A549 (cell line): ENCODE results near the gene PLEKHS1. TPM values are rescaled to one million over a fixed set of nuclear protein-coding genes. Genes with fewer than 3 reads are reported as not detected.
A peak's percentile ranks its signal among the peaks of the same experiment; 100 is the strongest.

Source experiments
- ATAC-seq, 2 experiments: fragments of 200-7000 bp in 1 of 2; fragments of >200 bp in 1 of 2; cut with Nextera tagmentation in 1 of 2; cut with Tn5 transposase in 1 of 2; 3 replicates each; pipeline versions ENCODE4 v1.8.0 to v1.9.1; 2018 to 2020; ENCODE audit warnings: mild to moderate bottlenecking in 1 of 2, moderate library complexity in 1 of 2
- CTCF ChIA-PET: fragments of 300-600 bp; sonication (Branson Sonifier 250); formaldehyde crosslinking; extraction: SDS; loops from one replicate; lab custom pipeline; 2021; ENCODE audit warnings: antibody characterized with exemption, inconsistent platforms; lab: Yijun Ruan, JAX
- POLR2A ChIA-PET: fragments of 350-600 bp; formaldehyde crosslinking; extraction: SDS; loops from one replicate; lab custom pipeline; 2021; ENCODE audit warnings: antibody characterized with exemption, inconsistent platforms; lab: Yijun Ruan, JAX
- DNase-seq, 2 experiments: peaks; one replicate each; pipeline versions ENCODE4 v3.0.0 to v3.0.0-alpha.2; 2011 to 2016; ENCODE audit warnings: low read depth in 1 of 2, low spot score in 1 of 2
- FAIRE-seq: peaks from 2 replicates; lab custom pipeline; 2011; peaks lifted over from hg19 to GRCh38; lab: Jason Lieb, UNC
- H3K27ac ChIP-seq, 2 experiments: fragments of >200 bp; sonication (Bioruptor Twin); formaldehyde crosslinking; 3 replicates each; pipeline ENCODE4 v1.5.1; 2016 to 2017
- H3K4me1 ChIP-seq: fragments of >200 bp; sonication (Bioruptor Twin); formaldehyde crosslinking; 3 replicates; pipeline ENCODE4 v1.6.1; 2016
- H3K4me2 ChIP-seq: fragments of >200 bp; sonication (Bioruptor Twin); formaldehyde crosslinking; 3 replicates; pipeline ENCODE4 v1.6.1; 2016
- H3K4me3 ChIP-seq: fragments of >200 bp; sonication (Bioruptor Twin); formaldehyde crosslinking; 3 replicates; pipeline ENCODE4 v1.5.1; 2016
- H3K9me3 ChIP-seq: fragments of >200 bp; sonication (Bioruptor Twin); formaldehyde crosslinking; 3 replicates; pipeline ENCODE4 v1.6.1; 2016
- CBX2 ChIP-seq: fragments of 200-600 bp; sonication (generic); IDR thresholded peaks from 2 replicates; pipeline ENCODE4 v1.6.1; 2016; ENCODE audit warnings: low read depth, mild to moderate bottlenecking, borderline replicate concordance
- CEBPB ChIP-seq, 2 experiments: fragments of >200 bp in 1 of 2; sonication (Bioruptor Twin) in 1 of 2; formaldehyde crosslinking in 1 of 2; IDR thresholded peaks; 2 replicates each; pipeline ENCODE4 v1.6.1; 2012 to 2016
- EP300 ChIP-seq, 2 experiments: fragments of >200 bp; sonication (Bioruptor Twin); formaldehyde crosslinking; IDR thresholded peaks; 2 replicates in 1 of 2; 3 replicates in 1 of 2; pipeline ENCODE4 v1.6.1; 2016 to 2017
- FOSB ChIP-seq: fragments of 250-450 bp; sonication (Bioruptor Pico); IDR thresholded peaks from 2 replicates; pipeline ENCODE4 v1.5.0; 2020; ENCODE audit warnings: mild to moderate bottlenecking, moderate library complexity
- GATA3 ChIP-seq: IDR thresholded peaks from 2 replicates; pipeline ENCODE4 v1.6.1; 2012; ENCODE audit warnings: borderline replicate concordance
- HDAC2 ChIP-seq: fragments of 200-600 bp; sonication (generic); IDR thresholded peaks from 2 replicates; pipeline ENCODE4 v1.6.1; 2016
- HOXB5 ChIP-seq: fragments of 250-450 bp; sonication (Bioruptor Pico); IDR thresholded peaks from 2 replicates; pipeline ENCODE4 v1.5.0; 2020; ENCODE audit warnings: mild to moderate bottlenecking, moderate library complexity
- MYC ChIP-seq: IDR thresholded peaks from 2 replicates; pipeline ENCODE4 v1.6.1; 2012; ENCODE audit warnings: mild to moderate bottlenecking, inconsistent platforms, low read length, improper control_type of control experiment, borderline replicate concordance
- NFE2L2 ChIP-seq: fragments of 150-350 bp; conservative IDR thresholded peaks from 2 replicates; pipeline ENCODE4 v1.6.1; 2014; ENCODE audit warnings: low read length
- PHF8 ChIP-seq: fragments of 200-600 bp; sonication (generic); IDR thresholded peaks from 2 replicates; pipeline ENCODE4 v1.6.1; 2016; ENCODE audit warnings: low read depth, mild to moderate bottlenecking, antibody characterized with exemption, moderate library complexity, borderline replicate concordance
- POLR2AphosphoS2 ChIP-seq: conservative IDR thresholded peaks from 2 replicates; pipeline ENCODE4 v1.6.1; 2012; ENCODE audit warnings: low read length, improper control_type of control experiment, inconsistent platforms
- RAD21 ChIP-seq, 2 experiments: fragments of >200 bp in 1 of 2; sonication (Bioruptor Twin) in 1 of 2; formaldehyde crosslinking in 1 of 2; IDR thresholded peaks in 1 of 2; conservative IDR thresholded peaks in 1 of 2; 2 replicates in 1 of 2; 3 replicates in 1 of 2; pipeline ENCODE4 v1.6.1; 2012 to 2018; ENCODE audit warnings: inconsistent platforms in 1 of 2
- RARB ChIP-seq: fragments of 250-450 bp; sonication (Bioruptor Pico); IDR thresholded peaks from 2 replicates; pipeline ENCODE4 v1.8.0; 2021; ENCODE audit warnings: mild to moderate bottlenecking, moderate library complexity
- SMC3 ChIP-seq: fragments of >200 bp; sonication (Bioruptor Twin); formaldehyde crosslinking; IDR thresholded peaks from 3 replicates; pipeline ENCODE4 v1.6.1; 2018; ENCODE audit warnings: inconsistent platforms
- TP53 ChIP-seq: fragments of 250-450 bp; sonication (Bioruptor Pico); IDR thresholded peaks from 2 replicates; pipeline ENCODE4 v1.5.0; 2021; ENCODE audit warnings: mild to moderate bottlenecking, moderate library complexity
- ZSCAN20 ChIP-seq: fragments of 250-450 bp; sonication (Bioruptor Pico); IDR thresholded peaks from 2 replicates; pipeline ENCODE4 v1.8.0; 2022; ENCODE audit warnings: mild to moderate bottlenecking, moderate library complexity
- WGBS: methylation state at CpG from one replicate; pipeline ENCODE4 v1.1.6; 2017; ENCODE audit errors: missing lambda C conversion rate; 5-methylcytosine and 5-hydroxymethylcytosine counted together
- polyA plus RNA-seq, 4 experiments: library from polyadenylated mRNA; depleted of rRNA in 3 of 4; stranded (reverse); fragments of >200 nt; fragmentation: RNase III in 1 of 4; extraction: RNeasy Plus Mini Kit Qiagen cat#74134 plus additional on column Dnase treatment in 1 of 4; gene quantifications; 2 replicates in 3 of 4; 3 replicates in 1 of 4; pipeline ENCODE4 v1.2.3, GENCODE V29; 2011 to 2017
- TF ChIP-seq, protein P1 (sequence below): fragments of 450-650 bp; IDR thresholded peaks from 2 replicates; pipeline ENCODE4 v1.6.1; 2014; ENCODE audit warnings: antibody characterized with exemption
- TF ChIP-seq, protein P2 (sequence below): fragments of >200 bp; sonication (Bioruptor Twin); formaldehyde crosslinking; IDR thresholded peaks from 3 replicates; pipeline ENCODE4 v1.6.1; 2016
- TF ChIP-seq, protein P3 (sequence below): fragments of >200 bp; sonication (Bioruptor Twin); formaldehyde crosslinking; IDR thresholded peaks from 3 replicates; pipeline ENCODE4 v1.5.1; 2016
- TF ChIP-seq, protein P4 (sequence below): fragments of 150-350 bp; IDR thresholded peaks from 2 replicates; pipeline ENCODE4 v1.6.1; 2014; ENCODE audit warnings: low read depth, mild to moderate bottlenecking, low read length
- TF ChIP-seq, protein P5 (sequence below): fragments of 200-600 bp; sonication (generic); IDR thresholded peaks from 2 replicates; pipeline ENCODE4 v1.6.1; 2016; ENCODE audit warnings: antibody characterized with exemption, mild to moderate bottlenecking, moderate library complexity
- TF ChIP-seq, protein P6 (sequence below): IDR thresholded peaks from 2 replicates; pipeline ENCODE4 v1.6.1; 2012; ENCODE audit warnings: low read depth, borderline replicate concordance

Gene PLEKHS1
- polyA plus RNA-seq, 2 of the 4 experiments (the other 2 are of a cell fraction), result 0.03 to 0.05 TPM

DNA sequence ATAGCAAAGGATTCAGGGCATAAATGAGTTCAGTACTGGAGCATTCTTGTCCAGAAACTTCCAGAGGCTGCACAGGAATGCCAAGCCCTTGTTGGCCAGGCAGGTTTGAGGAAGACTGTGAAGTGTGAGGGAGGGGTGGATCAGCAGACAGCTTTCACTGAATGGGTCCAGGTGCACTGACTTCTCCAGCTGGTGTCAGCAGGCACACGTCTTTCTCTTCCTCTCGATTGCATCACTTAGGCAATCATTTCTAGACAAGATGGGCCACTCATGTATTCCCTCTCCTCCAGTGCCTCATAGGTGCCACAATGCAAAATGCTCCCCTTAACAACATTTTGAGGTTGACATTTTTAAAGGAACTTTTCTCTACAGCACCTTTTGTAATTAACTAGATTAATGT, 15.6 kb upstream of the PLEKHS1 start:
- no peak for TF ChIP-seq CBX2
- TF ChIP-seq, protein P1, sequence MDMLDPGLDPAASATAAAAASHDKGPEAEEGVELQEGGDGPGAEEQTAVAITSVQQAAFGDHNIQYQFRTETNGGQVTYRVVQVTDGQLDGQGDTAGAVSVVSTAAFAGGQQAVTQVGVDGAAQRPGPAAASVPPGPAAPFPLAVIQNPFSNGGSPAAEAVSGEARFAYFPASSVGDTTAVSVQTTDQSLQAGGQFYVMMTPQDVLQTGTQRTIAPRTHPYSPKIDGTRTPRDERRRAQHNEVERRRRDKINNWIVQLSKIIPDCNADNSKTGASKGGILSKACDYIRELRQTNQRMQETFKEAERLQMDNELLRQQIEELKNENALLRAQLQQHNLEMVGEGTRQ, result no peak
- TF ChIP-seq RARB, result no peak
- TF ChIP-seq ZSCAN20 (CRISPR knock-in tag), result no peak
- TF ChIP-seq, protein P2, sequence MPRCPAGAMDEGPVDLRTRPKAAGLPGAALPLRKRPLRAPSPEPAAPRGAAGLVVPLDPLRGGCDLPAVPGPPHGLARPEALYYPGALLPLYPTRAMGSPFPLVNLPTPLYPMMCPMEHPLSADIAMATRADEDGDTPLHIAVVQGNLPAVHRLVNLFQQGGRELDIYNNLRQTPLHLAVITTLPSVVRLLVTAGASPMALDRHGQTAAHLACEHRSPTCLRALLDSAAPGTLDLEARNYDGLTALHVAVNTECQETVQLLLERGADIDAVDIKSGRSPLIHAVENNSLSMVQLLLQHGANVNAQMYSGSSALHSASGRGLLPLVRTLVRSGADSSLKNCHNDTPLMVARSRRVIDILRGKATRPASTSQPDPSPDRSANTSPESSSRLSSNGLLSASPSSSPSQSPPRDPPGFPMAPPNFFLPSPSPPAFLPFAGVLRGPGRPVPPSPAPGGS, result no peak
- no peak for TF ChIP-seq MYC
- TF ChIP-seq, protein P3, sequence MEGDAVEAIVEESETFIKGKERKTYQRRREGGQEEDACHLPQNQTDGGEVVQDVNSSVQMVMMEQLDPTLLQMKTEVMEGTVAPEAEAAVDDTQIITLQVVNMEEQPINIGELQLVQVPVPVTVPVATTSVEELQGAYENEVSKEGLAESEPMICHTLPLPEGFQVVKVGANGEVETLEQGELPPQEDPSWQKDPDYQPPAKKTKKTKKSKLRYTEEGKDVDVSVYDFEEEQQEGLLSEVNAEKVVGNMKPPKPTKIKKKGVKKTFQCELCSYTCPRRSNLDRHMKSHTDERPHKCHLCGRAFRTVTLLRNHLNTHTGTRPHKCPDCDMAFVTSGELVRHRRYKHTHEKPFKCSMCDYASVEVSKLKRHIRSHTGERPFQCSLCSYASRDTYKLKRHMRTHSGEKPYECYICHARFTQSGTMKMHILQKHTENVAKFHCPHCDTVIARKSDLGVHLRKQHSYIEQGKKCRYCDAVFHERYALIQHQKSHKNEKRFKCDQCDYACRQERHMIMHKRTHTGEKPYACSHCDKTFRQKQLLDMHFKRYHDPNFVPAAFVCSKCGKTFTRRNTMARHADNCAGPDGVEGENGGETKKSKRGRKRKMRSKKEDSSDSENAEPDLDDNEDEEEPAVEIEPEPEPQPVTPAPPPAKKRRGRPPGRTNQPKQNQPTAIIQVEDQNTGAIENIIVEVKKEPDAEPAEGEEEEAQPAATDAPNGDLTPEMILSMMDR, result peak; percentile 30; the same call in 1 of the 3 replicates
- no peak for TF ChIP-seq POLR2AphosphoS2
- TF ChIP-seq, protein P4, sequence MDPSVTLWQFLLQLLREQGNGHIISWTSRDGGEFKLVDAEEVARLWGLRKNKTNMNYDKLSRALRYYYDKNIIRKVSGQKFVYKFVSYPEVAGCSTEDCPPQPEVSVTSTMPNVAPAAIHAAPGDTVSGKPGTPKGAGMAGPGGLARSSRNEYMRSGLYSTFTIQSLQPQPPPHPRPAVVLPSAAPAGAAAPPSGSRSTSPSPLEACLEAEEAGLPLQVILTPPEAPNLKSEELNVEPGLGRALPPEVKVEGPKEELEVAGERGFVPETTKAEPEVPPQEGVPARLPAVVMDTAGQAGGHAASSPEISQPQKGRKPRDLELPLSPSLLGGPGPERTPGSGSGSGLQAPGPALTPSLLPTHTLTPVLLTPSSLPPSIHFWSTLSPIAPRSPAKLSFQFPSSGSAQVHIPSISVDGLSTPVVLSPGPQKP, result no peak
- TF ChIP-seq EP300 (IDR thresholded peaks at IDR 0.05), result no peak
- TF ChIP-seq GATA3, result no peak
- TF ChIP-seq, protein P5, sequence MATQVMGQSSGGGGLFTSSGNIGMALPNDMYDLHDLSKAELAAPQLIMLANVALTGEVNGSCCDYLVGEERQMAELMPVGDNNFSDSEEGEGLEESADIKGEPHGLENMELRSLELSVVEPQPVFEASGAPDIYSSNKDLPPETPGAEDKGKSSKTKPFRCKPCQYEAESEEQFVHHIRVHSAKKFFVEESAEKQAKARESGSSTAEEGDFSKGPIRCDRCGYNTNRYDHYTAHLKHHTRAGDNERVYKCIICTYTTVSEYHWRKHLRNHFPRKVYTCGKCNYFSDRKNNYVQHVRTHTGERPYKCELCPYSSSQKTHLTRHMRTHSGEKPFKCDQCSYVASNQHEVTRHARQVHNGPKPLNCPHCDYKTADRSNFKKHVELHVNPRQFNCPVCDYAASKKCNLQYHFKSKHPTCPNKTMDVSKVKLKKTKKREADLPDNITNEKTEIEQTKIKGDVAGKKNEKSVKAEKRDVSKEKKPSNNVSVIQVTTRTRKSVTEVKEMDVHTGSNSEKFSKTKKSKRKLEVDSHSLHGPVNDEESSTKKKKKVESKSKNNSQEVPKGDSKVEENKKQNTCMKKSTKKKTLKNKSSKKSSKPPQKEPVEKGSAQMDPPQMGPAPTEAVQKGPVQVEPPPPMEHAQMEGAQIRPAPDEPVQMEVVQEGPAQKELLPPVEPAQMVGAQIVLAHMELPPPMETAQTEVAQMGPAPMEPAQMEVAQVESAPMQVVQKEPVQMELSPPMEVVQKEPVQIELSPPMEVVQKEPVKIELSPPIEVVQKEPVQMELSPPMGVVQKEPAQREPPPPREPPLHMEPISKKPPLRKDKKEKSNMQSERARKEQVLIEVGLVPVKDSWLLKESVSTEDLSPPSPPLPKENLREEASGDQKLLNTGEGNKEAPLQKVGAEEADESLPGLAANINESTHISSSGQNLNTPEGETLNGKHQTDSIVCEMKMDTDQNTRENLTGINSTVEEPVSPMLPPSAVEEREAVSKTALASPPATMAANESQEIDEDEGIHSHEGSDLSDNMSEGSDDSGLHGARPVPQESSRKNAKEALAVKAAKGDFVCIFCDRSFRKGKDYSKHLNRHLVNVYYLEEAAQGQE, result no peak
- TF ChIP-seq CEBPB (IDR thresholded peaks at IDR 0.05), result peak; percentile 77 to 93; a peak in 3 of 4 replicates
- peak; percentile 63 to 72 for TF ChIP-seq RAD21 (conservative IDR thresholded peaks at IDR 0.05 in 1 of 2, IDR thresholded peaks at IDR 0.05 in 1 of 2)
- no peak for TF ChIP-seq NFE2L2
- TF ChIP-seq SMC3, result peak; percentile 48; the same call in 1 of the 3 replicates
- TF ChIP-seq, all 56 proteins: peak for 4
- Histone ChIP-seq H3K4me2 (peak overlapping the region; percentile 39; the same call in 2 of the 3 replicates), H3K4me3 (no peak overlapping the region), H3K27ac (peak overlapping the region in 1 of 2 experiments; percentile 33; a peak in 2 of 6 replicates), H3K9me3 (no peaks in the 10 kb centered on the region), H3K4me1 (peaks cover 13% of the 10 kb centered on the region)
- ATAC-seq (peak; percentile 84 to 85), FAIRE-seq (no peak), DNase-seq (peak; percentile 16 to 60)
- CTCF ChIA-PET, result interaction anchor here (0.6 to 1.5 kb wide), 7 partner anchors 10 to 367 kb away, joined by 3 to 4 read pairs (median 3); no protein-coding TSS in a partner anchor
- 8% methylated on average over 2 of the region's 2 CpGs for WGBS
- POLR2A ChIA-PET, result no interaction called here

DNA sequence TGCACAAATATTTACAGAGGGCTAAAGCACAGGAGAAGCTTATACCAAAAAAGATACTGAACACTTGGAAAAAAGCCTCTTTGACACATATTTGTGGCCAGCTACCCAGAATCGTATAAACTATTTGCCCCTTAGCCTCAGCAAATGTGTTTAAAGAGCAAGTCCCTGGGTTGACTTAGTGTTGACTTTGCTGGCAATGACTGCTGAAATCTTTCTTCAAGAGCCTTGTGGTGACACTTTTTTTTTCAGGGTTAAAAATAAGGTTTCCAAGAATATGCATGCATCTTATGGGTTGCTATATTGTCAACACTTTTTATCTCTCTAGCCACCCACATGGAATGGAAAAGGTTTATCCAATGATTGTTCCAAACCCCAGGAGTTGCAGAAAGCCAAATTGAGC, 14.9 kb upstream of the PLEKHS1 start:
- WGBS, result 19% methylated on average over 1 of the region's 1 CpG
- no peak for ATAC-seq
- FAIRE-seq, result no peak
- peak overlapping the region; percentile 39; the same call in 2 of the 3 replicates for H3K4me2 ChIP-seq
- H3K4me3 ChIP-seq, result no peak overlapping the region
- peaks cover 13% of the 10 kb centered on the region for H3K4me1 ChIP-seq
- peak overlapping the region in 1 of 2 experiments; percentile 33; a peak in 2 of 6 replicates for H3K27ac ChIP-seq
- H3K9me3 ChIP-seq, result no peaks in the 10 kb centered on the region
- DNase-seq, result no peak
- ChIA-PET POLR2A (no interaction called here), CTCF (interaction anchor here (0.6 to 1.9 kb wide), 8 partner anchors 10 to 366 kb away, joined by 3 to 5 read pairs (median 3); no protein-coding TSS in a partner anchor)
- no peak for TF ChIP-seq SMC3
- TF ChIP-seq, protein P6, sequence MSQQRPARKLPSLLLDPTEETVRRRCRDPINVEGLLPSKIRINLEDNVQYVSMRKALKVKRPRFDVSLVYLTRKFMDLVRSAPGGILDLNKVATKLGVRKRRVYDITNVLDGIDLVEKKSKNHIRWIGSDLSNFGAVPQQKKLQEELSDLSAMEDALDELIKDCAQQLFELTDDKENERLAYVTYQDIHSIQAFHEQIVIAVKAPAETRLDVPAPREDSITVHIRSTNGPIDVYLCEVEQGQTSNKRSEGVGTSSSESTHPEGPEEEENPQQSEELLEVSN, result no peak
- no peak for TF ChIP-seq FOSB (CRISPR knock-in tag)
- TF ChIP-seq HDAC2, result no peak
- TF ChIP-seq, protein P3, result no peak
- TF ChIP-seq, protein P2, result no peak
- no peak for TF ChIP-seq TP53 (CRISPR knock-in tag)
- TF ChIP-seq HOXB5, result no peak
- no peak for TF ChIP-seq PHF8
